ENCODE results near the gene PKHD1. TPM values are rescaled to one million over a fixed set of nuclear protein-coding genes. Genes with fewer than 3 reads are reported as not detected.

The PKHD1 gene
- total RNA-seq, 1 experiment from 2014 or later: 0.43 TPM

- ChIA-PET CTCF (no interaction called here), POLR2A (ENCODE audit: low non-redundant PET) (no interaction called here)
- BruUV-seq (replicated peaks): no TSS peak
- no peak overlapping the region for H3K27ac ChIP-seq (ENCODE audit: low read depth, low read length, poor library complexity, severe bottlenecking)
- TF ChIP-seq, protein P1, sequence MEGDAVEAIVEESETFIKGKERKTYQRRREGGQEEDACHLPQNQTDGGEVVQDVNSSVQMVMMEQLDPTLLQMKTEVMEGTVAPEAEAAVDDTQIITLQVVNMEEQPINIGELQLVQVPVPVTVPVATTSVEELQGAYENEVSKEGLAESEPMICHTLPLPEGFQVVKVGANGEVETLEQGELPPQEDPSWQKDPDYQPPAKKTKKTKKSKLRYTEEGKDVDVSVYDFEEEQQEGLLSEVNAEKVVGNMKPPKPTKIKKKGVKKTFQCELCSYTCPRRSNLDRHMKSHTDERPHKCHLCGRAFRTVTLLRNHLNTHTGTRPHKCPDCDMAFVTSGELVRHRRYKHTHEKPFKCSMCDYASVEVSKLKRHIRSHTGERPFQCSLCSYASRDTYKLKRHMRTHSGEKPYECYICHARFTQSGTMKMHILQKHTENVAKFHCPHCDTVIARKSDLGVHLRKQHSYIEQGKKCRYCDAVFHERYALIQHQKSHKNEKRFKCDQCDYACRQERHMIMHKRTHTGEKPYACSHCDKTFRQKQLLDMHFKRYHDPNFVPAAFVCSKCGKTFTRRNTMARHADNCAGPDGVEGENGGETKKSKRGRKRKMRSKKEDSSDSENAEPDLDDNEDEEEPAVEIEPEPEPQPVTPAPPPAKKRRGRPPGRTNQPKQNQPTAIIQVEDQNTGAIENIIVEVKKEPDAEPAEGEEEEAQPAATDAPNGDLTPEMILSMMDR (conservative IDR thresholded peaks at IDR 0.05; ENCODE audit: low read depth, low read length): peak; percentile 24; the same call in 1 of the 2 replicates
- TF ChIP-seq EZH2 (IDR thresholded peaks at IDR 0.05; ENCODE audit: borderline replicate concordance, low read depth, low read length, poor library complexity, severe bottlenecking): no peak
- H3K36me3 ChIP-seq (ENCODE audit: insufficient read depth, low read length, poor library complexity, severe bottlenecking): no peaks in the 10 kb centered on the region
- H3K4me3 ChIP-seq (ENCODE audit: low read depth, low read length, poor library complexity, severe bottlenecking): no peak overlapping the region
- H3K4me1 ChIP-seq (ENCODE audit: insufficient read depth, low read length, poor library complexity, severe bottlenecking): no peaks in the 10 kb centered on the region
- no peaks in the 10 kb centered on the region for H3K9me3 ChIP-seq (ENCODE audit: low read depth, low read length, poor library complexity, severe bottlenecking)
- DNase-seq (ENCODE audit: low spot score): peak; percentile 2
- H3K27me3 ChIP-seq (replicated peaks; ENCODE audit: insufficient read depth, low read depth, low read length, poor library complexity): no peaks in the 10 kb centered on the region
- intact Hi-C loops (cut with micrococcal nuclease; ENCODE audit: unreplicated experiment): no loop called here
These were observed 517.8 kb downstream of the PKHD1 start for GRCh38 chr6:51569594-51569993.

- no peak overlapping the region for H3K4me3 ChIP-seq (ENCODE audit: low read depth, low read length, poor library complexity, severe bottlenecking)
These were observed 518.6 kb downstream of the PKHD1 start for GRCh38 chr6:51568771-51569170.

GRCh38 chr6:51565472-51565871 is 521.9 kb downstream of the PKHD1 start:
- intact Hi-C loops (cut with micrococcal nuclease; ENCODE audit: unreplicated experiment): no loop called here
- Histone ChIP-seq H3K27me3 (replicated peaks; ENCODE audit: insufficient read depth, low read depth, low read length, poor library complexity) (peaks cover 4% of the 10 kb centered on the region), H3K36me3 (ENCODE audit: insufficient read depth, low read length, poor library complexity, severe bottlenecking) (no peaks in the 10 kb centered on the region), H3K4me3 (ENCODE audit: low read depth, low read length, poor library complexity, severe bottlenecking) (no peak overlapping the region), H3K9me3 (ENCODE audit: low read depth, low read length, poor library complexity, severe bottlenecking) (no peaks in the 10 kb centered on the region), H3K4me1 (ENCODE audit: insufficient read depth, low read length, poor library complexity, severe bottlenecking) (no peaks in the 10 kb centered on the region), H3K27ac (ENCODE audit: low read depth, low read length, poor library complexity, severe bottlenecking) (no peak overlapping the region)
- POLR2A ChIA-PET (ENCODE audit: low non-redundant PET): no interaction called here
- CTCF ChIA-PET: no interaction called here
- DNase-seq (ENCODE audit: low spot score): no peak
- BruUV-seq (replicated peaks): no TSS peak
- TF ChIP-seq EZH2 (IDR thresholded peaks at IDR 0.05; ENCODE audit: borderline replicate concordance, low read depth, low read length, poor library complexity, severe bottlenecking): no peak
- TF ChIP-seq, protein P1 (conservative IDR thresholded peaks at IDR 0.05; ENCODE audit: low read depth, low read length): no peak

More at GRCh38 chr6:51568771-51569170, 518.6 kb downstream of the PKHD1 start:
- POLR2A ChIA-PET (ENCODE audit: low non-redundant PET): no interaction called here
- TF ChIP-seq, protein P1 (conservative IDR thresholded peaks at IDR 0.05; ENCODE audit: low read depth, low read length): no peak
- TF ChIP-seq EZH2 (IDR thresholded peaks at IDR 0.05; ENCODE audit: borderline replicate concordance, low read depth, low read length, poor library complexity, severe bottlenecking): no peak
- H3K27ac ChIP-seq (ENCODE audit: low read depth, low read length, poor library complexity, severe bottlenecking): no peak overlapping the region
- BruUV-seq (replicated peaks): no TSS peak
- intact Hi-C loops (cut with micrococcal nuclease; ENCODE audit: unreplicated experiment): no loop called here
- no peaks in the 10 kb centered on the region for H3K9me3 ChIP-seq (ENCODE audit: low read depth, low read length, poor library complexity, severe bottlenecking)
- no peaks in the 10 kb centered on the region for H3K4me1 ChIP-seq (ENCODE audit: insufficient read depth, low read length, poor library complexity, severe bottlenecking)
- H3K27me3 ChIP-seq (replicated peaks; ENCODE audit: insufficient read depth, low read depth, low read length, poor library complexity): no peaks in the 10 kb centered on the region
- no peaks in the 10 kb centered on the region for H3K36me3 ChIP-seq (ENCODE audit: insufficient read depth, low read length, poor library complexity, severe bottlenecking)
- CTCF ChIA-PET: no interaction called here
- DNase-seq (ENCODE audit: low spot score): no peak

Other genes with a start within 250 kb of the PKHD1 start
- not detected in 2 replicates for gene IL17A, start 98.8 kb upstream of the PKHD1 start, total RNA-seq (2021)
- gene IL17F, start 156.9 kb upstream of the PKHD1 start, total RNA-seq (2021): not detected in 2 replicates
- gene MCM3, start 197.1 kb upstream of the PKHD1 start, total RNA-seq (2021): 233 and 240 TPM in 2 replicates